Measurements from ENCODE around the gene TKTL1. TPM values are rescaled to one million over a fixed set of nuclear protein-coding genes. Genes with fewer than 3 reads are reported as not detected.

TKTL1 gene
- total RNA-seq, 3 donors from 2014 or later: not detected

- Mint-ChIP-seq H3K36me3 (ENCODE audit: insufficient read depth) (peaks cover 10% of the 10 kb centered on the region), H3K9me3 (no peaks in the 10 kb centered on the region), H3K4me3 (no peak overlapping the region), H3K27me3 (ENCODE audit: low read depth) (no peaks in the 10 kb centered on the region), H3K4me1 (ENCODE audit: low read depth) (peaks cover 39% of the 10 kb centered on the region)
- ATAC-seq: no peak
- DNase-seq: no peak
Measured at GRCh38 chrX:154355776-154356140, 60.2 kb downstream of the TKTL1 start.

DNA sequence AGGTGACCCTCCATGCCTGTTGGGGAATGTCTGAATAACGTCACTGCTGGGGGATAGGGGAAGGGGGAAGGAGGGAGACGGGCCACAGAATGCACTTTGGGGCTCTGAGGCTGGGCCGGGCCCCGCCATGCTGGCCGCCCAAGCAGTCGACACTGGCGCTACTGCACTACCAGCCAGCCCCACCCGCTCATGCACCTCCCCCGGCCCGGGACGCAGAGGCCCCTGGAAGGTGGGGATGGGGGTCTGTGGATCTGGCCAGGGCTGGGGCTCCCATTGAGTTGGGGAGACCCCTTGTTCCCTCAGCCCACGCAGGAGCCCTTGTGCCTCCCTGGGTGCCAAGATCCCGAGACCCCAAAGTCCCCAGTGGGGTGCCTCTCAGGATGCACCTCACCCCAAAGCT is 61.0 kb downstream of the TKTL1 start:
- H3K9me3 Mint-ChIP-seq: no peaks in the 10 kb centered on the region
- no peaks in the 10 kb centered on the region for H3K27me3 Mint-ChIP-seq (ENCODE audit: low read depth)
- DNase-seq: no peak
- no peak overlapping the region for H3K4me3 Mint-ChIP-seq
- H3K36me3 Mint-ChIP-seq (ENCODE audit: insufficient read depth): peaks cover 9% of the 10 kb centered on the region
- peaks cover 43% of the 10 kb centered on the region for H3K4me1 Mint-ChIP-seq (ENCODE audit: low read depth)
- ATAC-seq: no peak

DNA sequence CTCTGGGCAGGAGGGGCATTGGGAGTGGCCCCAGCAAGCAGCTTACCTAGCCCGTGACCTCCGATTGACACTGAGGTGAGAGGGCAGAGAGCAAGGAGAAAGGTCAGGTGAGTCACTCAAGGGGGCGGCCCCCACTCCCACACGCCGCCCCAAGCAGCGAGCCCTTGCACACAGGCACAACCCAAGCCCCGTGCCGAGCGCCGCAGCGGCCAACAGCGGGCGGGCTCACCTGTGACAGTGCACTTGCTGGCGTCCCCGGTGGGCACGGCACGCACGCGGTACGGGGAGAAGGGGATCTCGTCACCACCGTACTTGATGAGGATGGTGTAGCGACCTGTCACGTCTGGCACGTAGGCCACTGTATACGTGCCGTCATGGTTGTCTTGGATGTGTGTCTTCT is 61.6 kb downstream of the TKTL1 start:
- DNase-seq (no peak), ATAC-seq (peak in 1 of 2 donors; percentile 46)
- H3K27me3 Mint-ChIP-seq (ENCODE audit: low read depth): no peaks in the 10 kb centered on the region
- peaks cover 41% of the 10 kb centered on the region for H3K4me1 Mint-ChIP-seq (ENCODE audit: low read depth)
- H3K36me3 Mint-ChIP-seq (ENCODE audit: insufficient read depth): peaks cover 8% of the 10 kb centered on the region
- H3K4me3 Mint-ChIP-seq: no peak overlapping the region
- H3K9me3 Mint-ChIP-seq: no peaks in the 10 kb centered on the region

DNA sequence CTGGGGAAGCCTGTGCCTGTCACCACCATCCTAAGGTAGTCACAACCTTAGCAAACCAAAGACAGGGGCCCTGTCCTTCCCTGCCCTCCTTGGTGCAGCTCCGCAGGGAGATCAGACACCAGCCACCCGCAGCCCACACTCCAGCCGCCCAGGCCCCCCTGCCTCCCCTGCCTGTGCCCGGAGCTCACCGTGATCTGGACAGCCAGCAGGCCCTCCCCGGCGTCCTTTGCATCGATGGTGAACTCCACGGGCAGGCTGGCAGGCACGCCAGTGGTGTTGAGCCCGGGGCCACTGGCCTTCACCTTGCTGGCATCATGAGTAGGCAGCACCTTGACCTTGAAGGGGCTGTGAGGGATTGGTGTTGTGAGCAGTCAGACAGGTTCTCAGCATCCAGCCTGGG is 62.4 kb downstream of the TKTL1 start:
- Mint-ChIP-seq H3K4me3 (no peak overlapping the region), H3K36me3 (ENCODE audit: insufficient read depth) (peaks cover 11% of the 10 kb centered on the region), H3K27me3 (ENCODE audit: low read depth) (no peaks in the 10 kb centered on the region), H3K9me3 (no peaks in the 10 kb centered on the region), H3K4me1 (ENCODE audit: low read depth) (peaks cover 40% of the 10 kb centered on the region)
- ATAC-seq (no peak), DNase-seq (no peak)

- peaks cover 11% of the 10 kb centered on the region for H3K36me3 Mint-ChIP-seq (ENCODE audit: insufficient read depth)
- H3K4me3 Mint-ChIP-seq: no peak overlapping the region
- peaks cover 34% of the 10 kb centered on the region for H3K4me1 Mint-ChIP-seq (ENCODE audit: low read depth)
- DNase-seq: no peak
- H3K27me3 Mint-ChIP-seq (ENCODE audit: low read depth): no peaks in the 10 kb centered on the region
- ATAC-seq: no peak
- no peaks in the 10 kb centered on the region for H3K9me3 Mint-ChIP-seq
Measured at GRCh38 chrX:154358829-154359228, 63.2 kb downstream of the TKTL1 start.

DNA sequence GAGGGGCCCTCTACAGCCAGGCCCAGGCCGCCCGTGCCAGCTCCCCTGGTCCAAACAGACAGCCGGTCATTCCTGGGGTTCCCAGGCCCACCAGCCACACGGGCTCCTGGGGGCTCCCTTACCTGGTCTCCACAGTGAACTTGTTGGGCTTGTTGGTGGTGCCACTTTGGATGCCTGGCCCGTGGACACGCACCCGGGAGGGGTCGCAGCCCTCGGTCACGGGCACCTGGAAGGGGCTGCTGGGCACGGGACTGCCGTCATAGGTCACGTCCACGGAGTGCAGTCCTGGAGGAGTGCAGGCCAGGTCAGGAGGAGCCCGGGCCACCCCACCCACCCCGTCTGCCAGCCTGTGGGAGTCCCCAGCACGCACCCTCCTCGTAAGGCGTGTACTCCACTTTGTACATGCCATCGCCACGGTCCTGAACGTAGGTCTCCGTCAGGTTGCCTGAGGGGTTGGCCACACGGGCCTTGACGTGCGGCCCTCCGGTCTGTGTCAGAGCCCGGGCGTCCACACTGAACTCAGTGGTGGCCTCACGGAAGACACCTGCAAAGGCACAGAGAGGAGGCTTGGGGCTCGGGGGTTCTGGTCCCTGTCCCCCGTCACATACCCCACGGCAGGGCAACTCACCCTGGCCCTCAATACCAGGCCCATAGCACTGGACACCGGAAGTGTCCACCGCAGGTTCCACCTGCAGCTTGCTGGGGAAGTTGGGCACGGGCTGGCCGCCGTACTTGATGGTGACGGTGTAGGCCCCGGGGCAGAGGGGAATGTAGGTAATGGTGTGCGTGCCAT is 64.0 kb downstream of the TKTL1 start:
- no peak for ATAC-seq
- no peak overlapping the region for H3K4me3 Mint-ChIP-seq
- no peaks in the 10 kb centered on the region for H3K9me3 Mint-ChIP-seq
- H3K27me3 Mint-ChIP-seq (ENCODE audit: low read depth): no peaks in the 10 kb centered on the region
- peaks cover 30% of the 10 kb centered on the region for H3K4me1 Mint-ChIP-seq (ENCODE audit: low read depth)
- no peak for DNase-seq
- H3K36me3 Mint-ChIP-seq (ENCODE audit: insufficient read depth): peaks cover 11% of the 10 kb centered on the region

DNA sequence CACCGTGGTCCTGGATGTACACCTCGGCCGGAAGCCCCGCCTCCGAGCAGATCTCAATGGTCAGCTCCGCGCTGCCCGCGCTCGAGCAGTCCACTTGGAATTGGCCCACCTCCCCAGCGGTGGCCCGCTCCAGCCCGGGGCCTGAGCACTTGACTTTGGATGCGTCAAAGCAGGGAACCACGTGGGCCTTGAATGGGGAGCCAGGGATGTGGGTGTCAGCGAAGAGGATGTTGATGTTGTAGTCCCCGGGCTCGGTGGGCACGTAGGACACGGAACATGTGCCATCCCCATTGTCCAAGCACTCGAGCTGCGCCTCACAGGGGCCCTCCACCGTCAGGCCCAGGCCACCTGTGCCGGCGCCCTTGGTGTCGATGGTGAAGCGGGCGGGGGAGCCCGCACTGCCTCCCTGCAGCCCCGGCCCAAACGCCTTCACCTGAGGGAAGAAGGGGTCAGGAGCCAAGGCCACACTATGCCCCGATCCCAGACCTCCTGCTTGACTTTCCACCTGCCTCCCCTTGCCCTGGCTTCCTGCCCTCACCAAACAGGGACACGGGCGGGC is 64.6 kb downstream of the TKTL1 start:
- ATAC-seq (no peak), DNase-seq (no peak)
- Mint-ChIP-seq H3K9me3 (no peaks in the 10 kb centered on the region), H3K4me3 (no peak overlapping the region), H3K4me1 (ENCODE audit: low read depth) (peaks cover 30% of the 10 kb centered on the region), H3K36me3 (ENCODE audit: insufficient read depth) (peaks cover 11% of the 10 kb centered on the region), H3K27me3 (ENCODE audit: low read depth) (no peaks in the 10 kb centered on the region)

- Mint-ChIP-seq H3K4me1 (ENCODE audit: low read depth) (peaks cover 32% of the 10 kb centered on the region), H3K36me3 (ENCODE audit: insufficient read depth) (peaks cover 11% of the 10 kb centered on the region), H3K9me3 (no peaks in the 10 kb centered on the region), H3K4me3 (no peak overlapping the region), H3K27me3 (ENCODE audit: low read depth) (no peaks in the 10 kb centered on the region)
- DNase-seq (no peak), ATAC-seq (no peak)
Measured at GRCh38 chrX:154362085-154362742, 66.6 kb downstream of the TKTL1 start.

DNA sequence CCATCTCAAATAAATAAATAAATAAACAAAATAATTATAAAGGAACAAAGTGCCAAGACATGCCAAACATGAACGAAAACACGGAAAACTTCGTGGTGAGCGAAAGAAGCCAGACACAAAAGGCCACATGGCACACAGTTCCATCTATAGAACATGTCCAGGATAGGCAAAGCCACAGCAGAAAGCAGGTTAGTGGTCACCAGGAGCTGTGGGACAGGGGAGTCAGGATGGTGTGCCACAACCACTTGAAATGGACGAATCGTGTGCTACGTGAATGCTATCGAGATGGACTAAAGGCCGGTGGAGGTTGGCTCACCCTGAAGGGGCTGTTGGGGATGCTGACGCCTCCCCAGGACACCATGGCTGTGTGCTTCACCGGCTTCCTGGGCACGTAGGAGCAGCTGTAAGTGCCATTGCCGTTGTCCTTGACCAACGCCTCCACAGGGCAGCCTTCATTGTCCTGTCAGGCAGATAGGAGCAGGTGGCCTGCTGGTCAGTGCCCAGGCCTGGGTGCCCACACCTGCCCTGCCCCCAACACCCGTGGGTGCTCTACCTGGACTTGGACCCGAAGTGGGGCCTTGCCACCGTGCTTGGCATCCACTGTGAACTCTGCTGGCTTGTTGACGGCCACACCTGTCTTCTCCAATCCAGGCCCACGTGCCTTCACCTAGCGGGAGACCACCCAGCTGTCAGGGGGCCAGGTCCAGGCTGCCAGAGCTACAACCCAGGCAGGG is 68.3 kb downstream of the TKTL1 start:
- Mint-ChIP-seq H3K36me3 (ENCODE audit: insufficient read depth) (peaks cover 6% of the 10 kb centered on the region), H3K4me1 (ENCODE audit: low read depth) (peaks cover 28% of the 10 kb centered on the region), H3K4me3 (no peak overlapping the region), H3K27me3 (ENCODE audit: low read depth) (no peaks in the 10 kb centered on the region), H3K9me3 (no peaks in the 10 kb centered on the region)
- ATAC-seq (no peak), DNase-seq (no peak)

GRCh38 chrX:154365052-154365600 is 69.5 kb downstream of the TKTL1 start:
- no peaks in the 10 kb centered on the region for H3K9me3 Mint-ChIP-seq
- H3K4me3 Mint-ChIP-seq: no peak overlapping the region
- H3K4me1 Mint-ChIP-seq (ENCODE audit: low read depth): peaks cover 26% of the 10 kb centered on the region
- ATAC-seq (no peak), DNase-seq (no peak)
- no peaks in the 10 kb centered on the region for H3K27me3 Mint-ChIP-seq (ENCODE audit: low read depth)
- peaks cover 8% of the 10 kb centered on the region for H3K36me3 Mint-ChIP-seq (ENCODE audit: insufficient read depth)

DNA sequence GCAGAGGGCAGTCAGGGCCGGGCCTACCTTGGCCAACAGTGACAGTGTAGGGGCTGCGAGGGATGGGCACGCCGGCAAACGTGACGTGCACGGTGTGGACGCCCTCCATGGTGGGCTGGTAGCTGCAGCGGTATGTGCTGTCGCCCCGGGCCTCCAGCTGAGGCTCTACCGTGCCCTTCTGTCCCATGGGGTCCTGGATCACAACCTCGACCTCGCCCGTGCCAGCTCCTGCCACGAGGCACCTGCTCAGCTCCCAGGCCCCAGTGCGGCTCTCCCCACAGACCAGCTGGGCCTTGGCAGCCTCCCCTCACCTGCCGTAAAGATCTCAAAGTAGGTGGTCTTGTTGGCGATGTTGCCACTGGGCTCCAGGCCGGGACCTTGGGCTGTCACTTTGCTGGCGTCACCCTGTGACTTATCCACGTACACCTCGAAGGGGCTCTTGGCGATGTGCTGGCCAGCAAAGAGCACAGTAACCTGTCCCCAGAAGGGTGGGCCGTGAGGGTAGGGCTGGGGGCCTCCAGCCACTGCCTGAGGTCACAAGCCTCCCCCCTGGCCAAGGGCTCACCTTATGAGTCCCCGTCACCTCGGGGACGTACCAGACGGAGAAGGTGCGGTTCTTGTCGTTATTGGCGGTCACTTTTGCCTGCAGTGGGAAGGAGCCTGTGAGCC is 70.5 kb downstream of the TKTL1 start:
- Mint-ChIP-seq H3K4me3 (no peak overlapping the region), H3K27me3 (ENCODE audit: low read depth) (no peaks in the 10 kb centered on the region), H3K36me3 (ENCODE audit: insufficient read depth) (peaks cover 8% of the 10 kb centered on the region), H3K9me3 (no peaks in the 10 kb centered on the region), H3K4me1 (ENCODE audit: low read depth) (peaks cover 25% of the 10 kb centered on the region)
- DNase-seq: no peak
- no peak for ATAC-seq

DNA sequence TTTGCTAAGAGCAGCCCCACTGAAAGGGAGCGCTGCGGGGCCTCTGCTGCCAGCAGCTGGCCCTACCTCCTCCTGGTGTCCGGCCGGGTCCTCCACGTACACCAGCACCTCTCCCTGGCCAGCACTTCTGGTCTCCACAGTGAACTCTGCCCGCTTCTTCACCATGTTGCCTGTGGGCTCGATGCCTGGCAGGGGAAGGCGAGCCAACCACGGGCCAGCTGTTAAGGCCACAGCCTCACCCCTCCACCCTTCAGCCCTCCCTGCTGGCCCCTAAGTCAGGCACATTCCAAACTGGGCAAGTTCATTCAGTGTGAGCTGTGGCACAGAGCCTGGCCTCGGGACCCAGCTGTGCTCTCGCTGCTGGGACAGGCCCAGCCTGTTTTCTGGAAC is 71.1 kb downstream of the TKTL1 start:
- H3K36me3 Mint-ChIP-seq (ENCODE audit: insufficient read depth): peaks cover 8% of the 10 kb centered on the region
- peaks cover 20% of the 10 kb centered on the region for H3K4me1 Mint-ChIP-seq (ENCODE audit: low read depth)
- ATAC-seq (no peak), DNase-seq (no peak)
- no peak overlapping the region for H3K4me3 Mint-ChIP-seq
- no peaks in the 10 kb centered on the region for H3K27me3 Mint-ChIP-seq (ENCODE audit: low read depth)
- H3K9me3 Mint-ChIP-seq: no peaks in the 10 kb centered on the region

- H3K27me3 Mint-ChIP-seq (ENCODE audit: low read depth): no peaks in the 10 kb centered on the region
- peaks cover 7% of the 10 kb centered on the region for H3K36me3 Mint-ChIP-seq (ENCODE audit: insufficient read depth)
- ATAC-seq: no peak
- H3K4me1 Mint-ChIP-seq (ENCODE audit: low read depth): peaks cover 23% of the 10 kb centered on the region
- peak overlapping the region; percentile 94 for H3K4me3 Mint-ChIP-seq
- DNase-seq: no peak
- no peaks in the 10 kb centered on the region for H3K9me3 Mint-ChIP-seq
Measured at GRCh38 chrX:154367474-154368308, 72.1 kb downstream of the TKTL1 start.

Data from activated T-cell treated with anti-CD3 and anti-CD28 coated beads, Interleukin-2, amount 50 U/mL, for 4 hours (primary cell).